Activated T-helper 1 cell treated with Interleukin-2 at 50 U/mL for 16 hours (primary cell): ENCODE measurements around the gene GPBP1L1.
A peak's percentile ranks its signal among the peaks of the same experiment; 100 is the strongest.

ENCODE experiments used
- DNase-seq: peaks from one replicate; pipeline ENCODE4 v3.0.0-alpha.2; 2020; ENCODE audit warnings: low read depth

GPBP1L1 gene

DNA sequence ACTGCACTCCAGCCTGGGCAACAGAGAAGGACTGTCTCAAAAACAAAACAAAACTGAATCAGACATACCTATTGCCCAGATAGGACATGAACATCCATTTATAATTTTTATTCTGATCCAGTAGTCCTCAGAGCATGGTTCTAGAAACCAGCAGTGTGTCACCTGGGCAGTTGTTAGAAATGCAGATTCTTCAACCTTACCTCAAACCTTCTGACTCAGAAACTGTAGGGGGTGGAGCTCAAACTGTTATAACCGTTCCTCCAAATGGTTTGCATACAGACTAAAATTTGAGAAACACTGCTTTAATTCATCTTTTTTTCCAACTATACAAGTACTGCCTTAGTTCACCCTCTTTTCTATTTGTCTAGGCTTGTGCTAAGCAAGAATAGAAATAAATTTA lies 96.5 kb downstream of the GPBP1L1 start:
- no peak for DNase-seq

DNA sequence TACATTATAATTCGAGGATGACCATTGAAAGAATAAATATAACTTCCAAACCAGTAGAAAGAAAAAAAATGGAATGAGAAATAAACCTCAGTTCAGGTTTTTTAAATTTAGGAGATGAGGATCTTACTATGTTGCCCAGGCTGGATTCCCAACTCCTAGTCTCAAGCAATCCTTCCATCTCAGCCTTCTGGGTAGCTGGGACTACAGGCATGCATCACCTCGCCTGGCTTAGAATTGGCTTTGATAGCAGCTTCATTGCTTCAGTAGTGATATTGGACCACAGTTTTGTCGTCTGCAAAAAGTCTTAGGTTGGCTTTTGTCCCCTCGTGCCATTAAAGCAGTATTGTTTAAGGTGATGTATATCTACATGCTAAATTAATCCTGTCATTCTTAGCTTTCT lies 99.6 kb downstream of the GPBP1L1 start:
- DNase-seq = no peak

DNA sequence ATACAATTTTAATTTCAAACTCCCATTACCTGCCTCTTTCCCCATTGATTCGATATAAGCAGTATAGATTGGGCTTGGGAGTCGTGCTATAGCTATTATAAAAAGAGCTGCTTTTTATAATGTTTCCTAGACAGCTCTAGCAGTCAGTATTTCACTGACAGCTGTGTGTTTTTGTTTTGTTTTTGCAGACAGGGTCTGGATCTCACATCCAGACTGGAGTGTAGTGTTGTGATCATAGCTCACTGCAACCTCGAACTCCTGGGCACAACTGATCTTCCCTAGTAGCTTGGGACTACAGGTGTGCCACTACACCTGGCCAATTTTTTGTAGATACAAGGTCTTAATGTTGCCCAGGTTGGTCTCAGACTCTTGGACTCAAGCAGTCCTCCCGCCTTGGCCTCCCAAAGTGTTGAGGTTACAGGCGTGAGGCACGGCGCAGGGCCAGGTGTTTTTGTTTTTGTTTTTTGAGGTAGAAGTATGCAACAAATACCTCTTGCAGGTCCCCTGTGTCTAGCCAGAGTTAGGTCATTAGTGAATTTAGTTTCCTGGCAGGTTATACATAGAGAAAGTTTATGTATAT lies 100.7 kb downstream of the GPBP1L1 start:
- DNase-seq = no peak

DNA sequence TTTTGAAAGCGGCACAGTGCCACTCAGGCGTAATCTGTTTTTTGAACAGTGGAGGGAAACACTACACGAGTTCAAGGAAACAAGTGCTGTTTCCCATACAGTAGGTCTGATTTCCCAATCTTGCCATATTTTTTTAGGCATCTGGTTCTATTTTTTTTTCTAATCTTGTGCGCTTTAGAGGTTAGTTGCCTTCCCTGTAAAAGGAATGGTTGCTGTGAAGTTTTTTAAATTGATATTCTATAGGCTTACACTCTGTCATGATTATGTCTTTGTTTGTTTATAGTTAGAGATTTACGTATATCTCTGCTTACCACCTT lies 101.3 kb downstream of the GPBP1L1 start:
- DNase-seq = no peak

DNA sequence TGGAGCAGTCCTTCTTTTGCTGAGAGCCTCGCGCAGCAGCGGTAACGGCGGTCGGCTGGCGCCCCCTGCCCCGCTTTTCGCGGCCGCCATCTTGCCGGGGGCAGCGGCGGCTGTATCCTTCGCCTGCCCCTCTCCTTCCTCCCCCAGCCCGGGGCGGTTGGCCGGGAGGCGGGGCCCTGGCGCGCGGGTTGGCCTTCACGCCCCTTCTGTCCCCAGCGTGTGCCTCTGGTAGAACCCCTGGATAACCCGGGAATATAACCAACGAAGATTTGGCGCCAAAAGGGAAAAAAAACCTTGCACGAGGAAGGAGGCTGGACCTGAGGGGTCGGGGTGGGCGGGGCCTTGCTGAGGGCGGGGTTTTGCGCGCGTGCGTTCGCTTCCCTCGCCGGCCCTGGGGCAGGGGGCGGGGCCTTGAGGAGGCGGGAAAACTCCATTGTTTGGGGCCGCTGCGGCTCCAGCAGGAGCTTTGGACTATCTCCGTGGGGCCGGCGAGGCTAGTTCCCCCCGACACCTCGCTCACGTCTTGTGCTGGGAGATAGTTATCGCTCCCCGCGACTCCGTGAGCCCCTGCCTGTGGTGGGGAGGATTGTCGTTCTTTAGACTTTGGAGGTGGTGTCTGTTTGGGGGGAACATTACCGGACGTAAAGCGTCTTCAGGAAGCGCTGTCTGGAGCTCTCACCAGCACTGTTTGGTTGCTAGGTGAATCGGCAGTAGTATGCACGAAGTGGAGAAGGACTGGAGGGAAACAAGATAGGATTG lies 101.8 kb downstream of the GPBP1L1 start:
- DNase-seq = peak; percentile 79

DNA sequence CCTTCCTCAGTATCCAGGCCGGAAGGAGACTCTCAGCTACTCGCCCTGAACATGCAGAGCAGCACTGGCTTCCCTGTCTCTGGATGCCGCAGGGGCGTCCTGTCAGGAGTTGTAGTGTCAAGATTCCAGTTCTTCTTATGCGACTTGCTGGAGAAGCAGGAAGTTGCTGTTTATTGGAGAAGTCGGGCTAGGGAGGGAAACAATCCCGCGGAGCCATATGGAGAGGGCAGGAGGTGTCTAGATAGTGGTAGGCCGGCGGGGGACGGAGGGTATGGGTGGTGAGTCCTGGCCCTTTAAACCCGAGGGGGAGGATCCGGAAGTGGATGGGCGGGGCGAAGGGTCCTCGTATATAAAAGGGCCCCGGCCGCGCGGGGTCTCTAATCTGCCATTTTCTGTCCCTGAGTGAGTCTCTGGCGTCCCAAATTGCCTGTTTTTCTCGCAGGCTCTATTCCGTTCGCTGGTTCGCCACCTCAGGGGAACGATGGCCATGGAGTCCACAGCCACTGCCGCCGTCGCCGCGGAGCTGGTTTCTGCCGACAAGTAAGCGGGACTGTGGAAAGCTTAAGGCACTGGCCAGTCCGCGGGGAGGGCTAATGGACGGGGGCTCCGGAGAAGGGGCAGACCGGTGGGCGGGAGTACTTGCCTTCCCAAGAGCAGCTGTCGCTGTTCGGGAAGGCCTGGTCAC lies 102.5 kb downstream of the GPBP1L1 start, which contains the start of gene NASP:
TSS of gene NASP (plus strand) at position 376 of the 685 bp plus-strand sequence. CDS start at position 482, 106 bp downstream.
- DNase-seq = peak; percentile 84

GRCh38 chr1:45583264-45583665 lies 103.1 kb downstream of the GPBP1L1 start:
- peak; percentile 88 for DNase-seq
